Sigmoid colon (tissue), 7 donors: ENCODE measurements around the gene GSTA4. TPM values are rescaled to one million over a fixed set of nuclear protein-coding genes. Genes with fewer than 3 reads are reported as not detected.

Experiments
- DNase-seq: peaks from one replicate; pipeline ENCODE4 v3.0.0-alpha.2; 2019
- H3K27ac ChIP-seq, 4 donors: fragments of 200-600 bp; sonication (generic); one replicate each; pipeline ENCODE4 v1.5.1; 2016 to 2019; ENCODE audit warnings: mild to moderate bottlenecking in 1 of 4
- H3K27me3 ChIP-seq, 3 donors: fragments of 200-600 bp; sonication (generic); one replicate each; pipeline ENCODE4 v1.5.1; 2019; ENCODE audit warnings: mild to moderate bottlenecking in 1 of 3
- H3K36me3 ChIP-seq, 4 donors: fragments of 200-600 bp; sonication (generic); one replicate each; pipeline ENCODE4 v1.5.1; 2016 to 2019
- H3K4me1 ChIP-seq, 4 donors: fragments of 200-600 bp; sonication (generic); one replicate each; pipeline ENCODE4 v1.5.1; 2017 to 2019
- H3K4me3 ChIP-seq, 4 donors: fragments of 200-600 bp; sonication (generic); one replicate each; pipeline ENCODE4 v1.5.1; 2017 to 2019; ENCODE audit warnings: mild to moderate bottlenecking in 2 of 4, moderate library complexity in 1 of 4
- H3K9me3 ChIP-seq, 4 donors: fragments of 200-600 bp in 3 of 4; sonication (generic) in 3 of 4; one replicate each; pipeline versions ENCODE4 v1.5.1 to v1.6.1; 2013 to 2019
- CTCF ChIP-seq, 4 experiments: fragments of 450-650 bp in 3 of 4; fragments of 200-600 bp in 1 of 4; IDR thresholded peaks; one replicate each; pipeline ENCODE4 v1.5.1; 2016 to 2019; ENCODE audit warnings: antibody characterized with exemption in 4 of 4, mild to moderate bottlenecking in 3 of 4, moderate library complexity in 2 of 4
- EP300 ChIP-seq, 4 donors: sonication (generic); formaldehyde crosslinking; IDR thresholded peaks; one replicate each; pipeline ENCODE4 v1.6.1; 2017; ENCODE audit warnings: antibody characterized with exemption in 4 of 4
- POLR2A ChIP-seq, 2 donors: fragments of 450-650 bp; IDR thresholded peaks; one replicate each; pipeline ENCODE4 v1.6.1; 2016; ENCODE audit warnings: antibody characterized with exemption in 2 of 2, mild to moderate bottlenecking in 2 of 2, moderate library complexity in 2 of 2
- POLR2AphosphoS5 ChIP-seq, 4 donors: sonication (generic); formaldehyde crosslinking; IDR thresholded peaks; one replicate each; pipeline ENCODE4 v1.6.1; 2017; ENCODE audit warnings: antibody characterized with exemption in 4 of 4
- WGBS, 2 donors: extraction: QIAGEN DNeasy Blood & Tissue Kit; methylation state at CpG; one replicate each; pipeline ENCODE4 v1.1.7; 2013; 5-methylcytosine and 5-hydroxymethylcytosine counted together
- intact Hi-C: fragments of 100-400 bp; cut with DNase I; formaldehyde crosslinking; loops from one replicate; pipeline ENCODE4 v1.15.1; 2023
- polyA plus RNA-seq, 3 donors: library from polyadenylated mRNA; stranded (reverse); fragments of 200-250 nt; gene quantifications; one replicate each; pipeline ENCODE4 v1.2.3, GENCODE V29; 2013
- total RNA-seq, 4 donors: library from RNA; depleted of rRNA; stranded (reverse); fragments of >200 nt; gene quantifications; one replicate each; pipeline ENCODE4 v1.1.0, GENCODE V29; 2016
- donor health status: healthy with polysubstance abuse.
- donor health status: Bipolar disorder and iron deficiency.
- donor health status: healthy.

The GSTA4 gene
- total and polyA plus RNA-seq, 7 donors, result 15.6 to 37.0 (median 21.0) TPM

- no peaks in the 10 kb centered on the region for H3K9me3 ChIP-seq
- no peaks in the 10 kb centered on the region for H3K27me3 ChIP-seq
- TF ChIP-seq POLR2A (IDR thresholded peaks at IDR 0.05), result no peak
- no peak for TF ChIP-seq CTCF (IDR thresholded peaks at IDR 0.05)
- no peak for TF ChIP-seq EP300 (IDR thresholded peaks at IDR 0.05)
- TF ChIP-seq POLR2AphosphoS5 (IDR thresholded peaks at IDR 0.05), result no peak
- 95% methylated on average over 2 of the region's 2 CpGs for WGBS, 2 donors
- no peak overlapping the region for H3K4me3 ChIP-seq
- DNase-seq, result no peak
- H3K27ac ChIP-seq, result no peak overlapping the region
- intact Hi-C loops, result no loop called here
- peaks cover 23 to 93% (median 41%) of the 10 kb centered on the region in 4 donors for H3K36me3 ChIP-seq
- H3K4me1 ChIP-seq, result no peaks in the 10 kb centered on the region
Observed at GRCh38 chr6:53005663-53006250, 10.7 kb upstream of the GSTA4 start.

- Histone ChIP-seq H3K27ac (no peak overlapping the region), H3K36me3 (peaks cover 0 to 30% (median 4%) of the 10 kb centered on the region in 4 donors), H3K4me1 (peaks cover 0 to 8% (median 6%) of the 10 kb centered on the region in 4 donors), H3K9me3 (no peaks in the 10 kb centered on the region), H3K27me3 (no peaks in the 10 kb centered on the region), H3K4me3 (no peak overlapping the region)
- intact Hi-C loops, result loop anchor here (5.0 to 10.0 kb wide), 2 partner anchors 145 to 548 kb away; partner anchors contain the start of genes GCLC and GCM1
- no peak for DNase-seq
- TF ChIP-seq EP300 (IDR thresholded peaks at IDR 0.05) (no peak), CTCF (IDR thresholded peaks at IDR 0.05) (no peak), POLR2A (IDR thresholded peaks at IDR 0.05) (no peak)
- 90 to 91% methylated on average over 6 of the region's 6 CpGs for WGBS, 2 donors
Observed at GRCh38 chr6:52999456-52999855, 4.4 kb upstream of the GSTA4 start.

DNA sequence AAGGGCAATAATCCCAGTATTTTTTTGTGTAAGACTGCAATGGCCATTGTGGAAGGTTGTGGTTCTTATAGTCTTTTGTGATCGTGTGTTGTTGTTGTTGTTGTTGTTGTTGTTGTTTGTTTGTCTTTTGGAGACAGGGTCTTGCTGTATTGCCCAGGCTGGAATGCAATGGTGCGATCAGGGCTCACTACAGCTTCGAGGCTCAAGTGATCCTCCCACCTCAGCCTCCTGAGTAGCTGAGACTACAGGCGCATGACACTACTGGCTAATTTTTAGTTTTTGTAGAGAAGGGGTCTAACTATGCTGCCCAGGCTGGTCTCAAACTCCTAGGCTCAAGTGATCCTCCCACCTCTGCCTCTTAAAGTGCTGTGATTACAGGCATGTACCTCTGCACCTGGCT, 3.5 kb upstream of the GSTA4 start:
- H3K4me1 ChIP-seq, result peaks cover 0 to 10% (median 6%) of the 10 kb centered on the region in 4 donors
- H3K9me3 ChIP-seq, result no peaks in the 10 kb centered on the region
- DNase-seq, result no peak
- no peak overlapping the region for H3K27ac ChIP-seq
- no peak overlapping the region for H3K4me3 ChIP-seq
- TF ChIP-seq POLR2A (IDR thresholded peaks at IDR 0.05) (no peak), EP300 (IDR thresholded peaks at IDR 0.05) (no peak), CTCF (IDR thresholded peaks at IDR 0.05) (no peak), POLR2AphosphoS5 (IDR thresholded peaks at IDR 0.05) (no peak)
- H3K27me3 ChIP-seq, result no peaks in the 10 kb centered on the region
- peaks cover 0 to 21% (median 2%) of the 10 kb centered on the region in 4 donors for H3K36me3 ChIP-seq
- WGBS, 2 donors, result 88 to 95% methylated on average over 4 of the region's 4 CpGs
- intact Hi-C loops, result loop anchor here (5.0 to 10.0 kb wide), 2 partner anchors 146 to 549 kb away; partner anchors contain the start of genes GCLC and GCM1

DNA sequence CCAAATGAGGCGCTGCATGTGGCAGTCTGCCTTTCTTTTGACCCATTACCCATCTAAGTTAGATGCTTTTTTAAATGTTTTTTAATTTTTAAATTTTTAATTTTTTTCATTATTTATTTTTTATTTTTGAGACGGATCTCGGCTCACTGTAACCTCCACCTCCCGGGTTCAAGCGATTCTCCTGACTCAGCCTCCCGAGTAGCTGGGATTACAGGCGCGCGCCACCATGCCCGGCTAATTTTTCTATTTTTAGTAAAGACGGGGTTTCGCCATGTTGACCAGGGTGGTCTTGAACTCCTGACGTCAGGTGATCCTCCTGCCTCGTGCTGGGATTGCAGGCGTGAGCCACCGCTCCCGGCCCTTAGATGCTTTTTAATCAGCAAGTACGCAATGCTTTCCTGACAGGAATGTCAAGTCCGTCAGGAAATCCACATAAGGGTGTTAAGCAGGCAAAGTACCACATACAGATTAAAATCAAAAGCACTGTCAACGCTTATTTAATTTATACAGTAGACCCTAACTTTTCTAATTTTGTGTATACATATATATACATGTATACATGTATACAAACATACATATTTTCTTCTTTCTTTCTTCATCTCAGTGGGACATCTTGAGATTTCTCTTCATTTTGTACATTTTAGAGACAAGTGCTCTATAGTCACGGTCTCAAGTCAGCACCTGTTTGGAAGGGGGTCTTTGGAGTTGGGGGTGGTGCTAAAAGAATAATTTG, 995 bp upstream of the GSTA4 start:
- intact Hi-C loops, result loop anchor here (2.0 to 10.0 kb wide), 3 partner anchors 149 to 551 kb away; partner anchors contain the start of genes GCLC and GCM1
- 13 to 15% methylated on average over 21 of the region's 21 CpGs for WGBS, 2 donors
- Histone ChIP-seq H3K9me3 (no peaks in the 10 kb centered on the region), H3K27me3 (no peaks in the 10 kb centered on the region), H3K4me1 (peaks cover 0 to 26% (median 16%) of the 10 kb centered on the region in 4 donors), H3K27ac (peak overlapping the region; percentile 89 to 96 (median 92)), H3K36me3 (peaks cover 0 to under 1% (median 0%) of the 10 kb centered on the region in 4 donors), H3K4me3 (peak overlapping the region in 3 of 4 donors; percentile 20 to 65 (median 23))
- peak; percentile 67 for DNase-seq
- TF ChIP-seq POLR2AphosphoS5 (IDR thresholded peaks at IDR 0.05), result peak in 1 of 4 donors; percentile 4
- no peak for TF ChIP-seq POLR2A (IDR thresholded peaks at IDR 0.05)

DNA sequence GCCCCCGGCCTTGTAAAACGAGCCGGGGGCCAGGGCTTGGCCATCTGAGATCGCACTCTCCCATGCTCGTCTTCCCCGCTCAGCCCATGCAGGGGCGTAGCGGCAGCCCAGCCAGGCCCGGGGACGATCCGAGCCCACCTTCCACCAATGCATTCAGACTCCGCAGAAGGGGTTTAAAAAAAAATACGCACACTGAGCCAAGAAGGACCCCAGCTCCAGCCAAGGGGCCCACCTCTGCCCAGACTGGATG, 320 bp downstream of the GSTA4 start:
- DNase-seq, result no peak
- Histone ChIP-seq H3K9me3 (no peaks in the 10 kb centered on the region), H3K4me3 (peak overlapping the region; percentile 59 to 83 (median 65)), H3K27ac (peak overlapping the region; percentile 89 to 96 (median 92)), H3K27me3 (no peaks in the 10 kb centered on the region), H3K4me1 (peaks cover 0 to 26% (median 17%) of the 10 kb centered on the region in 4 donors), H3K36me3 (peaks cover 0 to 11% (median 0%) of the 10 kb centered on the region in 4 donors)
- intact Hi-C loops, result loop anchor here (2.0 to 10.0 kb wide), 5 partner anchors 112 to 553 kb away; partner anchors contain the start of genes ELOVL5, GCLC and GCM1
- WGBS, 2 donors, result 1% methylated on average over 13 of the region's 13 CpGs
- TF ChIP-seq CTCF (IDR thresholded peaks at IDR 0.05) (no peak), EP300 (IDR thresholded peaks at IDR 0.05) (no peak), POLR2AphosphoS5 (IDR thresholded peaks at IDR 0.05) (no peak), POLR2A (IDR thresholded peaks at IDR 0.05) (no peak)
